ENCODE results near the gene GPR17.

Gene GPR17

DNA sequence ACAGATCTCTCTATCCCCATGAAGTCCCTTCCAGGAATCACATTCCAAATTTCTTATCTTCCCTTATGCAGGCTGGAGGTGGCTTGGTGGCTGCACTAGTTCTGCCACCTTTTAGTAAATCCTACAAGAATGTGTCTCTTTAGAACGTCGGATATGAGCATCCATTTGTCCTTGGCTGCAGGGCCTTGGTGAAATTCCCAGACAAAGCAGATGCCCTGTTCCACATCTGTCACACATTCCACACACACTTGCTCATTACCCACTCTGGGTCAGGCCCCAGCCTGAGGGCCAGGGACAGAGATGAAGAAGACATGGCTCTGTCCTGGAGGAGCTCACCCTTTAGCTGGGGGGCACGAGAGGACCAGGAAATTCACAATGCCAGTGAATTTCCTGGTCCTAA lies 31.2 kb upstream of the GPR17 start:
- DNase-seq: no peak

DNA sequence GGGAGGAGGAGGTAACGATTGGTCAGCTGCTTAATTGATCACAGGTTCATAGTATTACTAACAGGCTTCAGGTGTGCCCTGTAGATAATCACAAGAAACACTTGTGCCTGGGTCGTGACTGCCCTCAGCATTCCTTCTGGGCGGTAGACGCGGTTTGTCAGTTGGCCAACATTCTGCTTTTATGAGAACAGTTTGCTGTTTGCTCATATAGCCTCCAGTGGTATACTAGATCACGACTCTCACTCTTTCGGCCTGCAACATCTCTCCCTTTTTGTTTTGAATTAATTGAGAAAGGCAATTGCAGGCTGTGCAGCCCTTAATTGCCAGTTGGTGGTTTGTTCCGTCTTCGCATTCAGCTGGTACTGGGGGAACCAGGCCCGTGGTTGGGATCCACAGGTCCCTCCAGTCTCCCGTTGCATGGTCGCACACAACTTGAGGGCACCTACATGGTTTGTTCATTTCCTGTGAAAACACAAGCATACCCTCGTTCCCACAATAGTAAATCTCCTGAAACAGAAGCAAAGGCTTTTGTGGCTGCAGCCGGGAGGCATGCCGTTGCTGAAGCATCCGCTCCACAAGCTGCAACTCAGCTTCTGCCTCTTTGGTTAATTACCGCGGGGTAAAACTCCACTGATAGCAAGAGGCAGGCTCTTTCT lies 30.3 kb upstream of the GPR17 start:
- no peak for DNase-seq

DNA sequence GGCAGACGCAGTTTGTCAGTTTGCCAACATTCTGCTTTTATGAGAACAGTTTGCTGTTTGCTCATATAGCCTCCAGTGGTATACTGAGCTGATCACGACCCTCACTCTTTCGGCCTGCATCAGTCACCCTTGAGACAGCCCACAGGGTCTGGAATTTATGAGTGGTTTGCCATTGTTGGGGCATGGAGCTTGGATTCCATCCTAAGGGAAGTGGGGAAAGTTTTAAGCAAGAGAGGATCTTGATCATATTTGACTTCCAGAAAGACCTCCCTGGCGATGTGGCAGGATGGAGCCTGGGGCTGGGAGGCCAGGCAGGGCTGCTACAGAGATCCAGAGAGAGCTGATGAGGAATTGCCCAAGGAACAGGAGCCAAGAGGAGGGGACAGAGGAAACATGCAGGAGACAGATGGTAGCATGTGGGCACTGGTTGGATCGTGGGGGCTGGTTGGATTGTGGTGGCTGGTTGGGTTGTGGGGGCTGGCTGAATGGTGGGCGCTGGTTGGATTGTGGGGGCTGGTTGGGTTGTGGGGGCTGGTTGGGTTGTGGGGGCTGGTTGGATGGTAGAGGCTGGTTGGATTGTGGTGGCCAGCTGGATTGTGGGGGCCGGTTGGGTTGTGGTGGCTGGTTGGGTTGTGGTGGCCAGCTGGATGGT lies 27.3 kb upstream of the GPR17 start:
- no peak for DNase-seq

DNA sequence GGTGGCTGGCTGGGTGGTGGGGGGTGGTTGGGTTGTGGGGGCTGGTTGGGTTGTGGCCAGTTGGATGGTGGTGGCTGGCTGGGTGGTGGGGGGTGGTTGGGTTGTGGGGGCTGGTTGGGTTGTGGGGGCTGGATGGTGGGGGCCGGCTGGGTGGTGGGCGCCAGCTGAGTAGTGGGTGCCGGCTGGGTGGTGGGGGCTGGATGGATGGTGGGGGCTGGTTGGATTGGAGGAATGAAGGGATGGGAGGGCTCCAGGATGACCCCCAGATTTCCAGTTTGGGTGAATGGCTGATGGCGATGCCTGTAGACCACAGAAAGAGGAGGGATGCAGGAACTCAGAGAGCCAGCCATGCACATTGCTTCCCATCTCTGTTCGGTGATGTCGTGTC lies 26.8 kb upstream of the GPR17 start:
- DNase-seq: no peak

DNA sequence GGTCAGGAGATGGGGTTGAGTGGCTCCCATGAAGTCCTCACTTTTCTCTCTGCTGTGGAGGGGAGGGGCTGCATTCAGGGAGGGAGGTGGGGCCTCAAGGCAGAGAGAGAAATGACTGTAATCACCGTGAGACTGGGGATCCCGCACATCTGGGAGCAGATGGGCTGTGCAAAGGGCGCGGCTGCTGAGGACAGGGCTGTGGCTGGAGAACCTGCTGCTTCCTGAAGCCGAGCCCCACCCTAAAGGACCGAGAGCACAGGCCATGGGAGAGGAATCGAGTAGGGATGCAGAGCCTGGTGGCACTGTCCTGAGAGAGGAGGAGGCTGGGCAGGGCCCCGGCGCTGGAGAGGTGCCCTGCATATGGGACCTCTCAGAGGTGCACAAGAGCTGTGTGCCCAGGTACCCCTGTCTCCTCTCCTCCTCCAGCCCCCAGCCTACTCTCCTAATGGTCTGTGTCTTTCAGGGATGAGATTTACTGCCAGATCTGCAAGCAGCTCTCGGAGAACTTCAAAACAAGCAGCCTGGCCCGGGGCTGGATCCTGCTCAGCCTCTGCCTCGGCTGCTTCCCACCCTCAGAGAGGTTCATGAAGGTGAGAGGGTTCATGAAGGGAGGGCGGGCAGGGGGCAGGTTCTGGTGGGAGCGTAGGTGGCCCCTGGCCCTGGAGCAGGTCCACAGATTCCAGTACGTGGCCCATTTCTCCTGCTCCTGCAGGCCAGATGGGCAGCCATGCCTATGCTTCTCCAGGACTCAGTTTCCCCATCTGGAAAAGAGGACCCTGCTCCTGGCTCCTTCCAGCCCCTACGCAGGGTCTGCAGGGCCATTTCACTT lies 25.9 kb upstream of the GPR17 start:
- no peak for DNase-seq

DNA sequence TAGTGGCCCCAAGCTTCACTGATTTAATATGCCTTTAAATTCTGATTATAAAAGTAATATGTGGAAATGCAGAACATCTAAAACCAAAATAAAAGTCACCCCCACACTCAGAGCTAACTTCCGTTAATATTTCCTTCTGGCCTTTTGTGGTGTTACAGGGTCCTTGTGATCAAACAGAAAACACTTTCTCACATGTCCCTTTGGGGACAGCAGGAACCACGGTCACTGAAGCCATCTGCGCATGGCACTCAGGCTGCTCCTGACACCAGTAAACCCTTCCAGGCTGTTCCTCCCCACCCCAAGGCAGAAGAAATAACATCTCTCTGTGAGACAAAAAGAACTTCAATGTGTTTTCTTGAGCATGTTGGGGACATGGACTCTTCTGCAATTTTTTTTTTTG lies 25.1 kb upstream of the GPR17 start:
- DNase-seq: no peak

DNA sequence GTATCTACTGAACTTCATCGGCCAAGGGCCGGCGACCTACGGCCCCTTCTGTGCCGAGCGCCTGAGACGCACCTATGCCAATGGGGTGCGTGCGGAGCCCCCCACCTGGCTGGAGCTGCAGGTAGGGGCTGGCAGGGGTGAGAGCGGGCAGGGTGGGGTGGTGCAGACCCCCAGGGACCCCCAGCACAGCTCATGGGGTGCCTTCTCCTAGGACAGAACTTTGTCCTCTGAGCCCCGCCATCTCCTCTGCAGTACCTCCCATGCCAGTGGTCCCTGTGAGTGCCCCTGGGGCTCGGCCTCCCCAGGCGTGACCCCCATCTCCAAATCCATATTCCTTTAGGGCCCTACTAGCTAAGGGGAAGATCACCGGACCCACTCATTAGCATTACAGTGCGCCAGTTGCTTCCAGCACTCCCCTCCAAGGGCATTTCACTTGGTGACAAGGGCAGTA lies 23.9 kb upstream of the GPR17 start:
- DNase-seq: no peak

DNA sequence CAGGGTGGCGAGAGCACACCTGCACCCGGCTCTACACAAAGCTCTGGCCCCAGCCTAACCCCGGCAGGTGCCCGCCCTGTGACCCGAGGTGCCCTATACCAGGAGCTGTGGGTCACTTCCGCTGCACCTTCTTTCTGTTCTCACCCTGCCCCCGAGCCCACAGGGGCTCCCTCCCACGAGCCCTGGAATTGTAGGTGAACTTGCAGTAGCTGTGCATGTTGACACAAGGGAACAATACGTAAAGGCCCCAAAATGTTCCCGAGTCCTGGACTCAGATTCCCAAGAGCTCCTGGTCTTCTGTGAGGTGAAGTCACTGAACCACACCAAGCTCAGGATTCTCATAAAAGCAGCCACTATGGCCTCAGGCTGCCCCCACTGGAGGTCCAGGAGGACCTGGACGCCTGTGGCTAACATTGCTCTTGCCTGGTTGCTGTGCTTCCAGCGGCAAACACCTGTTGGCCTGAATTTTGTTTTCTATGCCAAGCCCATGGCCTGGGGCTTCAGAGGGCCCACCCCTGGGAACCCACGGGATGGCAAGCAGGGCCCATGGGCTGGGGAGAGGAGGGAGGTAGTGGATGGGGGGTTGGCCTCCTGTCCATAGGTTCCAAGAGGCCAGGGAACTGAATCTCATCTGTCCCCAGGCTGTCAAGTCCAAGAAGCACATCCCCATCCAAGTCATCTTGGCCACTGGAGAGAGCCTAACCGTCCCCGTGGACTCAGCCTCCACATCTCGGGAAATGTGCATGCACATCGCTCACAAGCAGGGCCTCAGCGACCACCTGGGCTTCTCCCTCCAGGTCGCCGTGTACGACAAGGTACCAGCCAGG lies 23.2 kb upstream of the GPR17 start:
- peak; percentile 7 for DNase-seq

DNA sequence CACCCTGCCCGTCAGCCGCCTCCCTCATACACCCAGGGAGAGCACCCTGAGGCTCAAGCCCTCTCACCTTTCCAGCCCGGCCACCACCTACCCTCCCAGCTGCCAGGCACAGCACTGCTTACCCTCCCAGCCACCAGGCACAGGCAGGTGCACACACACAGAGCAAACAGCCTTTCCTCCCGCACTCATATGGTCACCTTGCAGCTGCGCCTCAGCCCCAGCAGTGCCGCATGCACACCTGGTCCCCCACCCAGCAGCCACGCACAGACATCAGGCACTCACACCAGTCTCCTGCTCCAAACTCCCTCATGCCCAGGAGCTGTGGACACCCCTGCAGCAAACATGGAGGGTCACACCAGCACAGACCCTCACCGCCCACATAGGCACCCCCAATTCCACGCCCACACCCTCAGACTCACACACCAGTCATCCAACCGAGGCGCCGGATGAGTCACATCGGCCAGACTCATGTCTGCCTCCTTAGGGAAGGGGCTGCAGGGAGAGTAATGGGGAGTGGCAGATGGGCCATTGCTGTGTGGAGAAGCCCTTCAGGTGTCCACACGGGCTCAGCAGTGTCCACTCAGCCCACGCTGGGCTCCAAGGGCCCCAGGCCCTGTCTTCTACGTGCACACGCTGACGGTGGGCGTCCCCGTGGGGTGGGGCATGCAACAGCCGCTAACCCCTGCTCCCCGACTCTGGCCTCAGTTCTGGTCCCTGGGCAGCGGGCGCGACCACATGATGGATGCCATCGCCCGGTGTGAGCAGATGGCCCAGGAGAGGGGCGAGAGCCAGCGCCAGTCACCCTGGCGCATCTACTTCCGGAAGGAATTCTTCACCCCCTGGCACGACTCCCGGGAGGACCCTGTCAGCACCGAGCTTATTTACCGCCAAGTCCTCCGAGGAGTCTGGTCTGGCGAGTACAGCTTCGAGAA lies 22.3 kb upstream of the GPR17 start:
- DNase-seq: no peak

DNA sequence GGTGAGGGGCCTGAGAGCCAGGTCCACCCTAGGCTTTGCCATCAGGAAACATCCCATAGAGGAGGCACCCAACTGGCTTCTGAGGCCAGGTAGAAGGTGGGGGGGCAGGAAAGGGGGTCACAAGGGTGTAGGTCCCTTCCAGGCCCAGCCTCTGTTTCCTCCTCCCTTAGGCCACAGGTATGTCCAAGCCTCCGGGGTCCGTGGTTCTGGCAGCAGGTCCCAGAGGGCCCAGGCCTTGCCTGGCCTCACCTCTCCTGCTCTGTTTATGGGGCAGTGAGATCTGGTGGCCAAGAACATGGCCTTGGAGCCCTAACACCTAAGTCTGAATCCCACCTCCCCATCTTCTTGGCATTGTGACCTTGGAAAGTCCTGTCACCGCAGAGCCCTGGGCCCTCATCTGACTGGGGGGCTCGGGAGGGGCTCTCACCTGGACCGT lies 21.6 kb upstream of the GPR17 start:
- no peak for DNase-seq

DNA sequence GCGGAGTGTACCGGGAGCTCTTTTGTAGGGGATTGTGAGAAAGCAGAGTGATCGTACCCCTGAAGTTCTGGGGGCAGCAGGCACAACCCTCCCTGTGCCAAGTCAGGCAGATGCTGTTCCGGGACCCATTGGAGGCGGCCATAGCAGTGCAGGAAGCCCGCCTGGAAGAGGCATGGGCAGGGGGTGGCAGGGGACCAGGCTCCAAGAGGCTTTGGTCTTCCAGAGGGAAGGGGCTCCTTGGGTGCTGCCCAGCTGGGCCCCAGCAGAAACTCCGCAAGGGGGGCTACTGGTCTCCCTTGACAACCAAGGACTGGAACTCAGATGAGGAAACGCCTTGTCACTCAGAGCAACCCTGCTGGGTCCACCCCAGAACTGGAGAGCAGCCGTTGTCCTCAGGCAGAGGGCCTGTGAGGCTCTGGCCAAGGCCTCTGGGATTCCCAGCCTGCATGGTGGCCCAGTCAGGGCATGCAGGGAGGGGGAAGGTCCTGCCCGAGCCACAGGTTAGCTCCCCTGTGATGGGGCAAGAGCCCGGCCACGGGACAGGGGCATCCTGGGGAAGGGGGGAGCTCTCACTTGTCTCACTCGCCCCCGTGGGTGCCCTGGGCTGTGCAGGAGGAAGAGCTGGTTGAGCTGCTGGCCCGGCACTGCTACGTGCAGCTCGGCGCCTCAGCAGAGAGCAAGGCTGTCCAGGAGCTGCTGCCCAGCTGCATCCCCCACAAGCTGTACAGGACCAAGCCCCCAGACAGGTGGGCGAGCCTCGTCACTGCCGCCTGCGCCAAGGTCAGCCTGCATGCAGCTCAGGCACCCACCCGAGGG lies 21.0 kb upstream of the GPR17 start:
- no peak for DNase-seq

DNA sequence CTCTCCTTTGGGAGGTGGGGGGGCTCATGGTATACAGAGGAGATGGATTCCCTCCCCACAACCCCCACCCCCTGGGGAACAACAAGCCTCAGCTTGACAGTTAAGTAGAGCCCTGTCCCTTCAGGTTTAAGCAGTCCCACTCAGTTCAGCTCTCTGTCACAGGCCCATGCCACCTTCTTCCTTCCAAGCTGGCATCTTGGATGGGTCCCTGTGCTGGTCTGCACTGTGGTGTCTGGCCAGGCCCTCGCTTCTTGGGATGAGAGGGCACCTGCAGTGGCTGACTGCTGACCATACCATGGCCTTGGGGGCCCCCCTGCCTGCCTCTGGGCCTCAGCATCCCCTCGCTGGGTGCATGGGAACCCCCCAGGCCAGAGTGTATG lies 20.4 kb upstream of the GPR17 start:
- no peak for DNase-seq

DNA sequence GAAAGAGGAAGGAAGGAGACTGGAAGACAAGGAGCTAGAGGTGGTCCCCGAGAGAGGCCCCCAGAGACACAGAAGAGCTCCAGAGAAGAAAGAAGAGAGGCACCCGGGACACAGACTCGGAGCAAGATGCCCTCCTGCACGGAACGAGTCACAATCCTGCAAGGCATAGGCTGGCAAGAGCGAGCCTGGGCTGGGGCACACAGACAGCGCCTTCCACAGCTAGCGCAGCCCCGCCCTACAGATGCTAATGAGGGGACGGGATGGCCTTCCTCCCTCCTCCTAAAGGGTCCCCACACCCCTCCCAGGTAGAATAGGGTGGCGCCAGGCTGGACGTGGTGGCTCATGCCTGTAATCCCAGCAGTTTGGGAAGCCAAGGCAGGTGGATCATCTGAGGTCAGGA lies 19.8 kb upstream of the GPR17 start:
- no peak for DNase-seq

DNA sequence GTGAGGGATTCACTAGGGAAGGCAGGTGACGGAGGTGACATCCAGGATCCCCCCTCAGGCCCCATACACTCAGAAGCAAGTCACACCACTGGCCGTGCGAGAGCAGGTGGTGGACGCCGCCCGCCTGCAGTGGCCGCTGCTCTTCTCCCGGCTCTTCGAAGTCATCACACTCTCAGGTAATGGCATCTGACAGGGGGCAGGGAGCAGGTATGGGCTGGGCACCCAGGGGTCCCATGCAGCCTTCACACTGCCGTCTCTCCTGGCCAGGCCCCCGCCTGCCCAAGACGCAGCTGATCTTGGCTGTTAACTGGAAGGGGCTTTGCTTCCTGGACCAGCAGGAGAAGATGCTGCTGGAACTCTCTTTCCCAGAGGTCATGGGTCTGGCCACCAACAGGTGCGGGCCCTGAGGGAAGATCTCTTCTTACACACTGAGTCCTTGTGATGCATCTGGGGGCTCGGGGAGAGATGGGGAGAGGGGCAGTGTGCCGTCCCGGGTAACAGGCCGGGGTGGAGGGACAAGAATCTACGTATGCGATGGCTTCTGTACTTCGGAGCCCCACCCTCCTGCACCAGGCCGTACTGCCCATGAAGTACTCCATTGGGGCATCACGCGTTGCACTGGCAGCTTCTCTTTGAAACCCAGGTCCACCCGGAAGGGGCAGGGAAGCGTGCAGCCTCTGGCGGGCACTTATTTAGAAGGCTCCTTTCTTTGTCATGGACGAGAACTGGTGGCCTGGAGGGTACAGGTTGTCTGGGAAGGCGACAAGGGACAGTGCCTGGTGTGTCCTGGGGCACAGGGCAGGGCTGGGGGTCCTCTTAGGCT lies 18.8 kb upstream of the GPR17 start:
- no peak for DNase-seq

DNA sequence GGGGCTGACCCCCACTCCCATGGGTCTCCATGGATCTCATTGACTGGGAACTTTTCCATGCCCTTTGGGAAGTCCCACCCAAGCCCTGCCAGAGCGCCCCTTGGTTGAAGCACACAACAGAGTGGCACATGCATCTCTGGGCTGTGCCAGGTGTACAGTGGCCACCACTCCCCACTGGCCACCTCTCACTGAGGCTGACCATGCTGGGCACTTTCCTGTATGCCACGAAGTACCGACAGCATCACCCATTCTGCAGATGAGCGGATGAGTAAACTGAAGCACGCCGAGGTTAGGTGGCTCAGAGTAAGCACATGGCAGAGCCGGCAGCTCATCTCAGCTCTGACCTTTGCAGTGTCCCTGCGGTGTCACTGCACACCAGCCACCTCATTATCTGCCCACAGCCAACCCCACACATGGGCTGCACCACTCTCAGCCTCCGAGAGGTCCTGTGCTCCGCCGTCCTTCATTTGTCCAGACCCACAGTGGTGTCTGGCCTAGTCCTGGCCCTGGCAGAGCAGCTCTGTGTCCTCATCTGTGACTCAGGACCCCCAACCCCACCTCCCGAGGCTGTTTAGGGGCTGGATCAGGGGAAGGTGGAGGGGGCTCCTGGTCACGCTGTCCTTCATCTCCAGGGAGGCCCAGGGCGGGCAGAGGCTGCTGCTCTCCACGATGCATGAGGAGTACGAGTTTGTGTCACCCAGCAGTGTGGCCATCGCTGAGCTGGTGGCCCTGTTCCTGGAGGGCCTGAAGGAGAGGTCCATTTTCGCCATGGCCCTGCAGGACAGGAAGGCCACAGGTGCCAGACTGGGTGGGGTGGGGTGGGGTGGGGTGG lies 18.0 kb upstream of the GPR17 start:
- DNase-seq: no peak

DNA sequence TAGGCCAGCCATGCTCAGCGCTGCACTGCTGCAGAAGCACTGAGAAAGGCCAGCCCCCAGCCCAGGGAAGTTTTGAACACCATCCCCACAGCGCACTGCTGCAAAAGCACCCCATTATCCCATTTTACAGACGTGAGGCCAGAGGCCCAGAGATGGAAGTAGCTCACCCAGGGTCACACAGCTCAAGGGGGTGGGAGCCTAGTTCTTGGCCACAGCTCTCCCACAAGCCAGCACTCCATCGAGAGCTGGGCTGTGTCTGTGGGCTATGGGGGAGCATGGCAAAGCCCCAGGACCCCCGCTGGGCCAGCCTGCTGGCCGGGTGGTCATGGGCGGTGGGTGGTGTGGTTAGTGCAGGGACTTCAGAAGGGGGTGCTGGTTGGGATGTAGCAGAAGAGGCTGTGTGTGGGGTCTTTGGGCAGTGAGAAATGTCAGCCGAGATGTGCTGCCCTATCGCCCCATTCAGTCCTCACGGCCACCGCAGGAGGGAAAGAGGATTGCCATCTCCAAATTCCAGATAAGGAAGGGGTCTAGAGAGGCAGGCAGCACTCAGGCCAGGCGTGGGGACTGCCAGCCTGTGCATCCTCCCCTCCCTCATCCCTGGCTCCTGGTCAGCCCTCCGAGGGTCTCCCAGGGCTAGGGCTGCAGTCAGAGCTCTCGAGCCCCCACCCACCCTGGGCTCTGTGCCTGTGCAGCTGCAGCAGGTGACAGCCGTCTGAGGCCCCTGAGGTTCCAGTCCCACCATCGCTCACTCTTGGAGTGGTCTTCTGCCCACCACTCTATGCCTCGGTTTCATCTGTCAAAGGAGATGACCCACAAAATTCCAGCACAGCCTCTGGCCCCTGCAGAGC lies 17.0 kb upstream of the GPR17 start:
- no peak for DNase-seq

DNA sequence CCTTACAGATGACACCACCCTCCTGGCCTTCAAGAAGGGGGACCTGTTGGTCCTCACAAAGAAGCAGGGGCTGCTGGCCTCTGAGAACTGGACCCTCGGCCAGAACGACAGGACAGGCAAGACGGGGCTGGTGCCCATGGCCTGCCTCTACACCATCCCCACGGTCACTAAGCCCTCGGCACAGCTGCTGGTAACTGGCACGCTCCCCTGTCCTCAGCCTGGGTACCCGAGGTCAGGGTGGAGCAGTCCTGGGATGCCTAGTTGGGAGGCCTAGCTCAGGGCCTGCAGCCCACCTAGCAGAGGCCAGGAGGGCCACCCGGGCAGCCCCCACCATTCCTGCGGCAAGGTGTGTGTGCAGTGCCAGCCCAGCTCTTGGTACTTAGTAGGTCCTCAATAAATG lies 16.3 kb upstream of the GPR17 start:
- DNase-seq: no peak

Measured in right hindlimb (tissue), 1 donor.